Stimulated activated CD8-positive, alpha-beta memory T cell treated with anti-CD3 and anti-CD28 coated beads, Interleukin-15, amount 100 ng/mL, for 48 hours (primary cell): Measurements from ENCODE around the gene FERD3L.
"Not testable (repeated sequence)": the region's sequence is repeated elsewhere in the genome, so short reads cannot be mapped to it uniquely, and the experiment has no call there.

ENCODE experiments used
- DNase-seq, 2 donors: peaks; one replicate each; pipeline ENCODE4 v3.0.0-alpha.2; 2020; ENCODE audit warnings: low read depth in 2 of 2

FERD3L gene

GRCh38 chr7:19144661-19145433 lies at the start of gene FERD3L:
Gene FERD3L (minus strand): TSS chr7:19145421. CDS start chr7:19145362, 59 bp downstream.
- DNase-seq: no peak

- DNase-seq: not testable (repeated sequence)
These were observed 49.2 kb upstream of the FERD3L start for GRCh38 chr7:19194417-19194816.

- no peak for DNase-seq
These were observed 36.4 kb upstream of the FERD3L start for GRCh38 chr7:19181634-19182033.

GRCh38 chr7:19178595-19178994 lies 33.4 kb upstream of the FERD3L start:
- DNase-seq: no peak

GRCh38 chr7:19177269-19177668 lies 32.0 kb upstream of the FERD3L start:
- DNase-seq: no peak

- no peak for DNase-seq
These were observed 30.0 kb upstream of the FERD3L start for GRCh38 chr7:19175241-19175640.

GRCh38 chr7:19161671-19162070 lies 16.4 kb upstream of the FERD3L start:
- no peak for DNase-seq

GRCh38 chr7:19146699-19147098 lies 1.5 kb upstream of the FERD3L start:
- DNase-seq: no peak

GRCh38 chr7:19145434-19146115 lies 354 bp upstream of the FERD3L start:
- no peak for DNase-seq

- no peak for DNase-seq
These were observed 1.2 kb downstream of the FERD3L start for GRCh38 chr7:19143881-19144574.

- DNase-seq: no peak
These were observed 5.4 kb downstream of the FERD3L start for GRCh38 chr7:19139706-19140327.

- DNase-seq: no peak
These were observed 11.3 kb downstream of the FERD3L start for GRCh38 chr7:19133886-19134285.

GRCh38 chr7:19133390-19133789 lies 11.8 kb downstream of the FERD3L start:
- no peak for DNase-seq

GRCh38 chr7:19128856-19129255 lies 16.4 kb downstream of the FERD3L start:
- no peak for DNase-seq

- no peak for DNase-seq
These were observed 23.1 kb downstream of the FERD3L start for GRCh38 chr7:19121977-19122588.

- no peak for DNase-seq
These were observed 25.2 kb downstream of the FERD3L start for GRCh38 chr7:19119870-19120486.

GRCh38 chr7:19119372-19119771 lies 25.8 kb downstream of the FERD3L start:
- no peak for DNase-seq

GRCh38 chr7:19118636-19119371 lies 26.4 kb downstream of the FERD3L start:
- DNase-seq: no peak

- no peak for DNase-seq
These were observed 27.2 kb downstream of the FERD3L start for GRCh38 chr7:19117870-19118608.
